Fibroblast of skin of left biceps (primary cell): ENCODE data around the gene NSD2.
"Not testable (repeated sequence)": the region's sequence is repeated elsewhere in the genome, so short reads cannot be mapped to it uniquely, and the experiment has no call there.

Source experiments
- DNase-seq, 2 experiments: peaks; one replicate each; pipeline ENCODE4 v3.0.0-alpha.2; 2013; ENCODE audit warnings: low read depth in 2 of 2

The NSD2 gene

DNA sequence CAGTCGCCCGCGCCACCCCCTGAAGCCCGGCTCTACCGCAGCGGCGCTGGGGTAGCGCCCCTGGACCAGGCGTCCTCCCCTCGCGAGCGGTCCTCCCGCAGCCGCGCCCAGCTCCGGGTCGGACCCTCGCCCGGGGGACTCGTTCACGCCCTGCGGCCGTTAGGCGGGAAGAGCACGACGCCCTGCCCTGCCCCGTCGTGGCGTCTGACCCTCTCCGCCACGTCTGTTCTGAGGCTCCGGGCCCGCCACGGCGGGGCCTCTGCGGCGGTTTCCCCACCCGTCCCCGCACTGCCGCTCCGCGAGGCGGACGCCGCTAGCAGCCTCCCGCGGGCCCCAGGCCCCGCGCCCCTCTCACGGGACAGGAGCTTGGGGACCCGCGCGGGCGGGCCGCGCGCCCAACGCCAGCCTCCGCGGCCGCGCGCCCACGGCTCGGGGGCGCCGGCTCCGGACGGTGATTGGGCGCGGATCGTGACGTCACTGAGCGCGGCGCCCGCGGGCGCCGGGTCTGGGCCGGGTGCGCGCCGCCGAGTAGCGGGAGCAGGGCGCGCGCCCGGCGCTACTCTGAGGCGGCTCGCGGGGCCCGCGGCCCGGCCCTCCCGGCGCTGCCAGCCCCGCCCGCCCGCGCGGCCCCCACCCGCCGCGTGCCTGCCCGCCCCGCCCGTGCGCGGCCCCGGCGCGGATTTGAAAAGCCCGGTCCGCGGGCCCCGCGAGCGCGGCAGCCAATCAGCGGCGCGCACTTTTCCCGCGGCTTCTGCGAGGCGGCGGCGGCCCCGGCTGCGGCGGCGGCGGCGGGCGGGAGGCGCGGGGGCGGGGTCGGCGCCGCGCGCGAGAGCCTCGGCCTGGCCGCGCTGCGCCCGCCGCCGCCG lies at the start of gene NSD2:
Gene NSD2, plus strand, starts transcription at position 816 of the 866 bp plus-strand sequence. CDS start 29,262 bp downstream, outside the sequence.
- peak; percentile 74 to 80 for DNase-seq

DNA sequence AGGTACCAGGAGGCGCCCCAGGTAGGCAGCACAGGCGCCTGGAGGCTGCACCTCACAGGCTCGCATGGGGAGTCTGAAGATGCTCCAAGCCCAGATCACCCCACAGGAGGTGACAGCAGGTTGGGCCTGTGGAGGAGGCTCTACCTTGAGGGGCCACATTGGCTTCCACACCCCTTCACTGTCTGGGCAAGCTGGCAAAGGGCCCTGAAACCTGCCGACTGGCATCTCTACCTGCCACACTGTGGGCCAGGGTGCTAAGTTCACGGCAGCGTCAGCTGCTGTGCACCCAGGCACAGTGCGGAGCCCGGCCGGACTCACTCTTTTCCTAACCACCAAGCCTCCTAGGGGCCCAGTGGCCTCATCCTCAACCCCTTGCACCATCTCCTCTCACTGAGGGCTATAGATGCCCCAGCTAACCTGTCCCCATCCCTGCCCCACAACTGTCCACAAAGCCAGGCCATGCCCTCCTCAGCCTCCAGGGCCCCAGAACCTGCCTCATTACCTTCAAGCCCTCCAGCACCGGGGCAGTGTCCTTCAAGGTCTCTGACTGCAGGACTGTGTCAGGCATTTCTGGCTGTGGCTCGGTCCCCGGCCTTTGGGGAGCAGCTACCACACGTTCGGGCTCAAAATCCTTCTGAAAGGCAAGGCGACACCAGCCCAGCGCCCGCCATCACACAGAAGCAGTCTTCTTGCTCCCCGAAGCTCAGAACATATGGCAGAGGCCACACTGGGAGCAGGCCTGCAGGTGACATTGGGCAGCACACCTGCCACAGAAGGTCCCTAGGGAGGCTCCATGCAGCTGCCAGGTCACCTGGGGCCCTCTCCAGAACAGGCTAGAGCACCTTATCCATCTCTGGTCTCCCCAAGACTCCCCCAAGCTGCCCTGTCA lies 49.3 kb upstream of the NSD2 start:
- DNase-seq, result no peak

DNA sequence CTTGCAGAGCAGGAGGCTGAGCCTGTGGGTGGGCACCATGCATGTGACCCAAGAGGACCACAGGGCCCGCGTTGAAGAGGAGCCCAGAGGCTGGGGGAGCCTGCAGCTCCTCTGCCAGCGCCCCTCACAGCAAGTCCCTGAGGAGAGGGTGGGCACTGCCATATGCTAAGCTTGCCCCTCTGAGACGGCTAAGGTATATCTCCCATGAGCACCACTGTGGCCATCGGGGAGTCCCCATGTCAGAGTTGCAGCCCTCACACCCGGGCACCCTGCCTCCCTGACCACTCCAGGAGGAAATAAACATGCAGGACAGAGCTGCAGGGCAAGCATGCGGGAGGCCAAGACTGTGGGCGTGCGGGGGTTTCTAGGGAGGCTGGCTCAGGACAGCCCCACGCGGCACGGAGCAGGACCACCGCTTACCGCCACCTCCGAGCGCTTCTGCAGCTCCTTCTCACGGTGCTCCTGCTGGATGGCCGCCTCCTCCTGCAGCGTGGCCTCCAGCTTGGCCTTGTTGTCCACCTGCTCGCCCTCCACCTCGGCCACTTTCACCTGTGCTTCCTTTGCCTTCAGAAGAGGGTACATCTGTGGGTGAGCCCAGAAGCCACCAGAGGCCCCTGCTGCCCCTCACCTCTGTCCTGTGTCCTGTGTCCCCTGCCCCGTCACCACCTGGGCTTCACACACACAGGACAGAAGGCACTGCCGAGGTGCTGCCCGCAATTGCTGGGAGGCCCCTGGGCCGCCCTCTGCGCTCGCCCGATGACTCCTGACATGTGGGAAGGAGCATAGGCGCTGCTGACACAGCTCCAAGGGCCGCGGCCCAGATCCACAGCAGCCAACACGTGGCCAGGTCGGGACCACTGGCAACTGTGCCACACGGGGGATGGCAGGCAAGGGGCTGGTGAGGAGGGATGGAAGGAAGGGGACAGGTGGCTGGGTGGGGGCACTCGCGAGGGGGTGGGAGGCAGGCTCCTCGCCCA lies 48.3 kb upstream of the NSD2 start:
- DNase-seq, result no peak

DNA sequence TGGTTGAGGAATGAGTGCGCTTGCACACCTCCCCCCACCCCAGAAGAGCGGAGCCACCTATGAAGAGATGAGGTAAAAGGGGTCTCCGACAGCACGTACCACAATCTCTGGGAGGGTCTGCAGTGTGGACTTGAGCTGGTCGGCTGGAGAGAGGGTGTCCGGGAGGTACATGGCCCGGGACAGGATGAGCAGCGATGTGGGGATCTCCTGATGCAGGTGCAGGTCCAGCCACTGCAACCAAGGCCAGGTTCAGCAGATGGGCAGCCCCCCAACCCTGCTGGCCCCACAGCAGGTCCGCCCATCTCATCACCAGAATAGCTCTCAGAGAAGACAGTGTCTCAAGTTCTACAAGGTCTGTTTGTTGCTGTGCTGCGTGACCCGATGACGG lies 47.7 kb upstream of the NSD2 start:
- no peak for DNase-seq

DNA sequence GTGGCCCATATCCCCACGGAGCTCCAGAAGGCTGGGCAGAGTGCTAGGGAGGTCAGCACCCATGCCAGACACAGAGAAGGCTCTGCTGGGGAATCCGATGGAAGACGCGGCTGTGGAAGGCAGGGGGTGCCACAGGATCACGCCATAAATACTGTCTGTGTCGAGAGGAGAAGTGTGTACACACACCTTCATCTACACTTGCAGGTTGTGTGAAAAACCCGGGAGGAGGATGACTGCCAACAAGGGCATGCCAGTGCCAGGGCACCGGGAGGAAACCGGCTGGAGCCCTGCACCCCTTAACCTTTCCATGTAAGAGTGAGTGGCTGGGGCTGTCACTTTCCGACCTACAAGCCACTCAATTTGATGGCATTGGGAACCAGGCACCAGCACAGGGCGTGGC lies 46.4 kb upstream of the NSD2 start:
- no peak for DNase-seq

DNA sequence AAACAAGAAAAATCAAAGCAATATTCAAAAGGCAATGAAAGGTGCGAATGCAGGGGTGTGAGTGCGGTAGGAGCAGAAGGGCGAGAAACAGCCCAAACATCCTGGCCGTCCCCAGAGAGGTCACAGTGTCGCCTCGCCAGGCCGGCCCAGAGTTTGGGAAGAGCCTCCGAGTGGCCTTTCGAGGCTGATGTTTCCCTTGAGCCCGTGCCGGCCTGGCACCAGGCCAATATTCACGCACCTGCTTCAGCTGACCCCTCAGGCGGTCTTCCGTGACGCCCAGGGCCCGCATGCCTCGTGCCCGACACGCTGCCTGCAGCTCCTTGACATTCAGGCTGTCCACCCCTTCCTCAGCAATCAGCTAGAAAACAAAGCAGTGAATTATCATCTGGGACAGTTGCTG lies 45.9 kb upstream of the NSD2 start:
- DNase-seq, result no peak

DNA sequence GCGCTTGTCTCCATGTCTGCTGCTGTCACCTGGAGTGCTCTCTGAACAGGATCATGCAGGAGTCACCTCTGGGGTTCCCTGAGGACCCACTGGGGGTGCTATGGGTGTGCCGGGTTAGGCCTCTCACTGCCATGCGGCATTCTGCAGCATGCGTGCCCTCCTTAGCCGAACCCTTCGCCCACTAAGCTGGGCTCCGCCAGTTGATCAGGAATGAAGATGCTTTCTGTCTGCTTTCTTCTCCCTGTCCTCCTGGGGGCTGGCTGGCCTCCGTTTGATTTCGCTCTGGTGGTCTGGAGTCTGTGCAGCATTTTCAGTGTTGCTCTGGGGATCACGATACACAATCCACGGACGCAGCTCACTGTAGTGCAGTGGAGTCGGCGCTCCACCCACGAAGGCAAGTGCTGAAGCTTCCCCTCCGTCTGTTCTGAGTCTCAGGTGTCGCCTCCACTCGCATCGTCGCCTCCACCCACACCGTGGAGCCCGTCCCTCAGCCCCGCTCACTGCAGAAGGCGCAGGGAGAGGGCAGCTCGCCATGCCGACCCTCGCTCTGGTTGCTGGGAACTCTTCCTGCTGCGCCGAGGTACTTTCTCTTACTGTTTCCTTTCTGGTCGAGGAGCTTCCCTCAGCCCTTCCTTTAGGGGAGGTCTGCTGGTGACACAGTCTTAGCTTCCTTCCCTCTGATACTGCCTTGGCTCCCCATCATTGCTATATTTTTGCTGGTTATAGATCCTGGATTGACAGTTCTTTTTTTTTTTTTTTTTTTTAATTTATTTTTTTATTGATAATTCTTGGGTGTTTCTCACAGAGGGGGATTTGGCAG lies 44.5 kb upstream of the NSD2 start:
- DNase-seq, result no peak

DNA sequence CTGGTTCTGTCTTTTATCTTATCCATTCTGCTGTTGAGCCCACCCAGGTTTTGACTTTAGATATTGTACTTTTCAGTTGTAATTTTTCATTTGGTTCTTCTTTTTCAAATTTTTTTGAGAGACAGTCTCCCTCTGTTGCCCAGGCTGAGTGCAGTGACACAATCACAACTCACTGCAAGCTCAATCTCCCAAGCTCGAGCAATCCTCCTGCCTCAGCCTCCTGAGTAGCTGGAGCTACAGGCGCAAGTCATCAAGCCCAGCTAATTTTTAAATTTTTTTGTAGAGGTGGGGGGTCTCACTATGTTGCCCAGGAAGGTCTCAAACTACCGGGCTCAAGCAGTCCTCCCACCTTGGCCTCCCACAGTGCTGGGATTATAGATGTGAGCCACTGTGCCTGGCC lies 41.0 kb upstream of the NSD2 start:
- DNase-seq, result no peak

DNA sequence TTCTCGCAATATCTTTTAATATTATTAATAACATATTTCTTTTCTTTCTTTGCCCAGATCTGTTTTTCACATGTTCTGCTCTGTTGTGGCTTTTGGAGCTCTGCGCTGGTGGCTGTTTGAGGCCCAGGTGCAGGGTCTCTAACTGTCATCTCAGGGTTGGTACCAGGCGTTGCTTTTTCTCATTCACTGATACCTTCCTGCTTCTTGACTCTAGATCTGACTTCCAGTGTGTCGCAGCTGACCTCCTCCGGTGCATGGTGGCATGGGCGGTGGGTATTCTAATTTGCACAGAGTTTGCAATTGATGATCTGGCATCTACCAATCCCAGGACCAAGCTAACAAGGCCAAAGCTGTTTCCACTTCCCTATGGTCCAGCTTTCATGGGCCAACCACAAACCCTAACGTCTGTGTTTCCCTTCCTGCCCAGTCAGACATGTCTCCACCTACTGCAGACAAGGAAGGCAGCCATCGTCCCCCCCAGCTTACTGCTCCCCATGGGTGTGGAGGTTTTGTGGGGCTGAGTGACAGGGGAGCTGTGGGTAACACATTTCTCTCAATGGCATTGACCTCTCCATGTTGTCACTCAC lies 40.5 kb upstream of the NSD2 start:
- no peak for DNase-seq

DNA sequence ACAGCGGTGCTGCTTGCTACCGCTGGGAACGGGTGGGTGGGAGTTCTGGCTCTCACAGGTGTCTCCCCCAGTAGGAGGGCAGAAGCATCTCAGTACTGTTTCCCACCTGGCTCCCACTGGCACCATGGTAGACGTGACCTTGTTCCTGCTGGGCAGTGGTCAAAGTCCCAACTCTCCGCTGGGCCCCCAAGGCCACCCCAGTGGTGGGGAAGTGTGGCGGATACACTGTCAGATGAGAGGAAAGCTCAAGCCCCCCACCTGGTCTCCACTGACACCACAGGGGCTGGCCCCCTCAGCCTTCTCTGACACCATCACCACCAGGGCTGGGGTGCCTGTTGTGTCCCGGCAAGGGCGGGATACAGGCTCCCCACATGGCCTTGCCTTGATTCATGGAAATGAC lies 39.9 kb upstream of the NSD2 start:
- no peak for DNase-seq

DNA sequence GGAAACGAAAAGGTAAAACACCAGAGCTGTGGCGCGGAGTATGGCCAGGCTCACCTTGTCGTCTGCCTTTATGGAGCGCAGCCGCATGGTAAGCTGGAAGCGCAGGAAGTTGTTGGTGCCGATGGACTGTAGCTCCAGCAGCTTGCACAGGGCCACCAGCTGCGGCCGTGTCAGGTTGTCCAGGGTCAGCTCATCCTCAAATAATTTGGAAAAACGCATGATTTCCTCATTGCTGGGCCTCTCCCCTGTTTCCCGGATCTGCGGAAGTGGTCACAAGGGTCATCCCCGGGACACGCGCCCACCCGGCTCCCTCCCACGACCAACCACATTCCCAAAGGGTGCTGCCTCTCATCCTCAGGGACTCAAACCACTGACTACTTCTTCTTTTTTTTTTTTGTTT lies 38.5 kb upstream of the NSD2 start:
- no peak for DNase-seq

DNA sequence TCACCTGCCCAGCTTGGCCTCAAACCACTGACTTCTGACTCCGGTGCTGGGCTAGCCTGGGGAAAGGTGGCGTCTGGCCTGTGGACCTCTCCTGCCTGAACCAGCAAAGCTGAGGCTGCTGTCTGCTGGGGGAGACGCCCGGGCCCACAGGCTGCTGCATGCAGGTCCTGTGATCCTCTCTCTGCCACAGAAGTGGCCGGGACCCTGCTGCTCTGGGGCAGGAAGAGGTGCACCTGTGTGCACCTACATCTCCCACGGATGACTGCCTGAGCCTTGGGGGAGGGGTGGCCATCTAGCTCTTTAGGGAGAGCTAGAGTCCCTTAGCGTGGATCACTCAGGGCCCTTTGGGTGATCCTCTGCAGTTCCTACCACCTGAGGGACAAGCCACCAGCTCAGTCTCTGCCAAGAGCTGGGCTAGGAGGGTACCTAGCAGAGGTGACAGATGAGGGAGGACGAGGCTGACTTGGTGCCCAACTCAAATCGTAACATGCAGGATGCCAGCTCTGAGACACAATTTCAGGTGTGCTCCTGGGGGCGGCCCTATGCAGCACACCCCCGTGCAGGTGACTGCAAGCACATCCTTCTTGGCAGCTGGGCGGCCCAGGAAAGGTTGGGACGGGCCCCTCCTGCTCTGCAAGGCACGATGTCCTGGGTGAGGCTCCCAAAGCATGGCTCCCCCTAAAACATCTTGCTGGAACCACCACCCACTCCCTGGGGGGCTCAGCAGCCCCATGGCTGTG lies 37.7 kb upstream of the NSD2 start:
- no peak for DNase-seq

DNA sequence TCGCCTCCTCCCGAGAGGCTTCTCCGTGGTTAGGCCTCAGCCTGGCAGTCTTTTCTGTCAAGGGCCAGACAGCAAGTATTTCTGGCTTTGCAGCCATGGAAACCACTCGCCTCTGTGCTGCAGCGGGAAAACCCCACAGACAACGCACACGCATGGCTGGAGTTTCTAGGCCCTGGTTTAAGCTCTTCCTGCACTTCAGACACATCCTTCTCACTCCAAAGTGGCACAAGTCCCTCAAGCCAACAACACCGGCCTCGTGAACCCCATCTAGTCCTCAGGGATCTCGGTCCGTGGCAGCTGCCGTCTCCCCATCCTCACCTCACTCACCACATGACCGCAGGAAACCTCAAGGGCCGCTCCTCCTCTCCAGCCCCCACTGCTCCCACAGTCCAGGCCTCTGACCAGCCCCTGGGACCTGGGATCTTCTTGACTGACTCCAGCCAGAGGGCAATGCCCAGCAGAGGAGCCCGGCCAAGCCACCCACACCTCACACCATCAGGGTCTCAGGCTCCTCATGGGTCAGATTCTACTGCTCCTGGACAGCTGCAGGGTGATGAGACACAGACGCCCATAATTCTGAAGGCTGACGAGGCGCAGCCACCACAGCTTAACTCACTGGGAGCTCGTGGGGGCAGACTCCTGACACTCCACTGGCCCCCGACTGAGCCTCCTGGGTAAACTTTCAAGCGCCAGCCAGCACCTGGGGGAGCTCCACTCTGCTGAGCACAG lies 37.0 kb upstream of the NSD2 start:
- DNase-seq, result no peak

DNA sequence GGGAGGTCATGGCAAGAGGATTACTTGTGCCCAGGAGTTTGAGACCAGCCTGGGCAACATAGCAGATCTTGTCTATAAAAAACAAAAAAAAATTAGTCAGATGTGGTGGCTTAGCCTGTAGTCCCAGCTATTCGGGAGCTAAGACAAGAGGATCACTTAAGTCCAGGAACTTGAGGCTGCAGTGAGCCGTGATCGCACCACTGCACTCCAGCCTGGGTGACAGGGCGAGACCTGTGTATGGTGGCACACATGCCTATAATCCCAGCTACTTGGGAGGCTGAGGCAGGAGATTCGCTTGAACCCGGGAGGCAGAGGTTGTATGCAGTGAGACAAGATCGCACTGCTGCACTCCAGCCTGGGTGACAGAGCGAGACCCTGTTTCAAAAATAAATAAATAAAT lies 35.4 kb upstream of the NSD2 start:
- not testable (repeated sequence) for DNase-seq

DNA sequence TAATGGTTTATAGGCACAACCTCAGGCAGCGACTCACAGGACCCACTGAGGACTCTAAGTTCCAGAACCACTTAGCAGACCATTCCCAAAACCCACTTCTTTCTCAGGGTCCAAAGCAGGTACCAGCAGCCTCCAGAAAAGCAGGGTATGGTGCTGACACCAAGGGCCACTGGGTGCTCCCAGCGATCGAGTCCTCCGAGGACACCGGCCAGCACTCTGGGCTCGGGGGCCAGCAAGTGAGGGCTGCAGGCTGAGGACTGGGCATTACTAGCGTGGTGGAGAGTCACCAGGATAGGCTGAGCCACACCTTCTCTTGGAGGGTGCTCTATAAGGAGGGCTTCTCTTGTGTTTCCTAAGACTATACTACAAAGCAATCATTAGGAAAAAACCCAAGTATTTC lies 34.5 kb upstream of the NSD2 start:
- DNase-seq, result no peak

DNA sequence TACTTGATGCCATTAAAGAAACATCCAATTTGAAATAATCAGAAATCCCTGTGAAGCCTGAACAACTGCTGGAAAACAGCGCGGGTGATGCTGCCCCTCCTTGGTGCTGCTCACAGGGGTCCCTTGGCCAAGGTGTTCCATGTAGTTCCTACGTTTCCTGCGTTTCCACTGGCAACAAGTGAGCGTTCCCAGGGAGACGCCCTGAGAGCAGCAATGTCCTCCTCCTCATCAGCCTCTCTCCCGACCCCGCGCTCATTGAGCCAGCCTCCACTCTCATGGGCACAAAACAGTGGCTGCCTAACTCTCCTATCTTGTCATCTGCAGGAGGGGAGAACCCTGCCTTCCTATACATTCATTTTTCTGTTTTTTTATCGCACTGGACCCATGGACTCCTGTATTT lies 34.1 kb upstream of the NSD2 start:
- DNase-seq, result no peak

DNA sequence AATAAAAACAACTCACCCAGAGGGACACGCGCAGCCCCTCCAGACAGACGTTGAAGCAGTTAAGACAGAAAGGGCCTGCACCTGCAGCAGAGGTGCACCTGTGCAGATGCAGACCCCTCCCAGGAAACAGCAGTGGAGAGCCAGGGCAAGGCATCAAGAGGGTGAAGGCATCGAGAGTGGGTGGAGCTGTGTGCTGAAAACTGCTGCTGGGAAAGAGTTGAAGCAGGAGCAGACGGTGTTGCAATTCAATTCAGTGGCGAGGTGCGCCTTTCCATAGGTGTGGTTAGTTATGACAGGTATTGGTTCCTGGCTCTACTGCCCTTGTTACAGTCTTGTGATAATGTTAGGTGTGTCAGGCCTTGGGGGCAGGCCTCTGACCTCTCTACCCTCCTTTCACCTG lies 31.9 kb upstream of the NSD2 start:
- DNase-seq, result no peak

DNA sequence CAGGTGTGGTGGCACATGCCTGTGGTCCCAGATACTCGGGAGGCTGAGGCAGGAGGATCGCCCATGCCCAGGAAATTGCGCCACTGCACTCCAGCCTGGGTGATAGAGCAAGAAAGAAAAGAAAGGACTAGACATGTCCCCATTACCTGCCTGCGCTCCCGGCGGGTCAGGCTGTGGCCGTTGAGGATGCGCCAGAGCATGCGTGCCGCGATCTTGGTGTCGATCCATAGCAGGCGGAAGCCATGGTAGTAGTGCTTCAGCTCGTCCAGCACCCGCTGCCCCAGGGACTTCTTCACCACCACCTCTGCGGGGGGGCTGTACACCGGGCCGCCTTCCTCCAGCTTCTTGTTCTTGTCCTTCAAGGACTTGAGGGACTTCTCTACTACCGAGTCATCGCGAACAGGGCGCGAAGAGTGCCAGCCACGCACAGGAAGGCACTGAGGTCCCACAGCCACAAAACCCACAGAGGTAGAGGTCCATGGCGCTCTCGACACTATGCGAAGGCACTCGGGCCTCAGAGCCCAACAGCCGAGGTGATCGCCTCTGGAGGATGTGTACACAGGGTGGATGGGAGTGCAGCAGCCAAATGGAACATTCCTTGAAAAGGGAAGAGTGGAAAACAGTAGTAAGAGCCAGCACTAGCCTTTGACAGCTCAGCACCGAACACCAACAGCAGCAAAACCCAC lies 29.8 kb upstream of the NSD2 start:
- DNase-seq, result no peak

DNA sequence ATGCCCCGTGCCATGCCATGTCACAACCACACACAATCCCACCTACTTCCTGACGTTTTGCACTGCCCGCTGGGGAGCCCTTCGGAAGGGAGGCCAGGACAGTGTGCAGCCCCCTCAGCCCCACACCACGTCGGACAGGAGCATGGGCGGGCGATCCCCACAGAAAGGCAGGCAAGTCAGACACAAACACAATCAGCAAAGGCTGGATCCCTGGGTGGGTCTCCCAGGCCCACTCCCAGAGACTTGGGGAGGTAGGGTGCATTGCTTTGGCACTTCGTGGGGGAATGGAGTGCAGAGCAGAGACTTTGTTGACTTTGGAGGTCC lies 29.3 kb upstream of the NSD2 start:
- no peak for DNase-seq
